ENCODE data around the gene THAP9. TPM values are rescaled to one million over a fixed set of nuclear protein-coding genes. Genes with fewer than 3 reads are reported as not detected.

THAP9 gene
- total RNA-seq, 1 experiment from 2014 or later: 7.2 TPM

DNA sequence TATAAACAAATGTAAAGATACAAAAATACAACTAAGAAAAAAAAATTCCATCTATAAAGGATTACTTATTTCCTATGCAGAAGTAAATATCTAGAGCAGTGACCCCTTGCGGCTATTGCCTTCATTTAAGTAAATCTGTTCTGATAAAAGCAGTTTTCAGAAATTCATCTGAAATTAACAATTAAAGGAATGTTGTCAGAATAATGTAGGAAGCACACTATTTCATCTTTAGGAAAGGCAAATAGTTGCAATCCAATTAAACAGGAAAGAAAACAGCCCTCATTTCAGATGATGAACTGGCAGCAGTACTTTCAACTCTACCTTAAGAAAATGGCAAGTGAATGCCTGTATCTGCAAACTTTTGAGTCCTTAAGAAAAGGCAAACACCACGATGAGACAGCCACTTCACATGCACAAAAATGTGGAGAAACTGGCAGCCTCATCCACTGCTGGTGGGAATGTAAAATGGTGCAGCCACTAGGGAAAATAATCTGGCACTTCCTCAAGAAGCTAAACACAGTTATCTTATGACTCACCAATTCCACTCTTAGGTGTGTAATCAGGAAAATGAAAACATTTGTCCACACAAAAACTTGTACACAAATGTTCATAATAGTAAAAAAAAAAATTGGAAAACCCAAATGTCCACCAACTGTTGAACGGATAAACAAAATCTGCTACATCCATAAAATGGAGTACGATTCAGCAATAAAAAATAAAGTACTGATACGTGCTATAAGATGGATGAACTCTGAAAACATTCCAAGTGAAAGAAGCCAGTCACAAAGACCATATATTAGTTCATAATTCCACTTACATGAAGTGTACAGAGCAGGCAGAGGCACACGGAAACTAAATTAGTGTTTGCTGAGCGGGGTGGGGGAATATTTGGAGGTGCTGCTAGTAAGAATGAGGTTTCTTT is 2.0 kb upstream of the THAP9 start:
- no peak for DNase-seq
- CTCF ChIA-PET: interaction anchor here (1.7 kb wide), 1 partner anchor 362 kb away, joined by 7 read pairs; no protein-coding TSS in a partner anchor

DNA sequence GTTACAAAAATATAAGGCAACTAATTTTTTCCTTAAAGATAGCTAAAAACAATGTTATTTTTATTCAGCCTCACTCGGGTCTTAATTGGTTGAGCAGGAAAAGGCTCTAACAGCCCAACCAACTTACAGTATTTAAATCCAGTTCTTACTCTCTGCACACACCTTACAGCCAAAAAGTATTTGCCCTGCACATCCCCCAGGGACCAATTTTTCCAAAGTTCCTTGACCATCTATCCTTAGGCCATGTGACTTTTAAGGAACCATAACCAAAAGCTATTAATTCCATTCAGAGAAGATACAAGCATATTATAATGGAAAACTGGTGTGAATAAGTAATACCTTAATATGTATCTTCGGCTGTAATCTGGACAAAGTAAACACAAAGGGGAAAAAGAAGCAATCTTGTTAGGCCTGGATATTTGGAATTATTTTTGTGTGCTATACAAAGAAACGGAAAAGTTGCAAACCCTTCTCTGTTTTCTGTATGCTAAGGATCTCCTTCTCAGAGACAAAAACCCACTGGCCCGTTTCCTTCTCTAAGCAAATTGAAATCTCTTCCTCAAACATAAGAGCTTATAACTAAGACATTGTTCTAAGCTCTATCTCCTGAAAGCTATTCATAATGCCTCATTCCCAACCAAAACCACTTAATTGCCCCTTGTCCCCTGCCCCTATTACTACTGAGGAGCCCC is 1.0 kb upstream of the THAP9 start:
- Mint-ChIP-seq H3K9me3 (ENCODE audit: low read depth, unreplicated experiment) (no peaks in the 10 kb centered on the region), H3K27ac (ENCODE audit: unreplicated experiment) (no peak overlapping the region), H3K27me3 (ENCODE audit: unreplicated experiment) (no peaks in the 10 kb centered on the region), H3K4me1 (ENCODE audit: low read depth, unreplicated experiment) (no peaks in the 10 kb centered on the region), H3K36me3 (ENCODE audit: insufficient read depth, unreplicated experiment) (peaks cover 14% of the 10 kb centered on the region), H3K4me3 (ENCODE audit: low read depth, unreplicated experiment) (no peak overlapping the region)
- CTCF ChIA-PET: interaction anchor here (1.0 to 1.7 kb wide), 2 partner anchors 11 to 361 kb away, joined by 3 to 7 read pairs; no protein-coding TSS in a partner anchor
- TF ChIP-seq, protein P1, sequence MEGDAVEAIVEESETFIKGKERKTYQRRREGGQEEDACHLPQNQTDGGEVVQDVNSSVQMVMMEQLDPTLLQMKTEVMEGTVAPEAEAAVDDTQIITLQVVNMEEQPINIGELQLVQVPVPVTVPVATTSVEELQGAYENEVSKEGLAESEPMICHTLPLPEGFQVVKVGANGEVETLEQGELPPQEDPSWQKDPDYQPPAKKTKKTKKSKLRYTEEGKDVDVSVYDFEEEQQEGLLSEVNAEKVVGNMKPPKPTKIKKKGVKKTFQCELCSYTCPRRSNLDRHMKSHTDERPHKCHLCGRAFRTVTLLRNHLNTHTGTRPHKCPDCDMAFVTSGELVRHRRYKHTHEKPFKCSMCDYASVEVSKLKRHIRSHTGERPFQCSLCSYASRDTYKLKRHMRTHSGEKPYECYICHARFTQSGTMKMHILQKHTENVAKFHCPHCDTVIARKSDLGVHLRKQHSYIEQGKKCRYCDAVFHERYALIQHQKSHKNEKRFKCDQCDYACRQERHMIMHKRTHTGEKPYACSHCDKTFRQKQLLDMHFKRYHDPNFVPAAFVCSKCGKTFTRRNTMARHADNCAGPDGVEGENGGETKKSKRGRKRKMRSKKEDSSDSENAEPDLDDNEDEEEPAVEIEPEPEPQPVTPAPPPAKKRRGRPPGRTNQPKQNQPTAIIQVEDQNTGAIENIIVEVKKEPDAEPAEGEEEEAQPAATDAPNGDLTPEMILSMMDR (IDR thresholded peaks at IDR 0.05; ENCODE audit: unreplicated experiment): no peak
- no TSS peak for BruUV-seq (replicated peaks)
- intact Hi-C loops (cut with micrococcal nuclease; ENCODE audit: unreplicated experiment): loop anchor here (5.0 to 10.0 kb wide), 2 partner anchors 113 to 525 kb away; partner anchors contain the start of genes HNRNPD and LIN54
- DNase-seq: no peak

More for the DNA sequence above, 2.0 kb upstream of the THAP9 start:
- Mint-ChIP-seq H3K4me3 (ENCODE audit: low read depth, unreplicated experiment) (no peak overlapping the region), H3K36me3 (ENCODE audit: insufficient read depth, unreplicated experiment) (peaks cover 22% of the 10 kb centered on the region), H3K27ac (ENCODE audit: unreplicated experiment) (no peak overlapping the region), H3K9me3 (ENCODE audit: low read depth, unreplicated experiment) (no peaks in the 10 kb centered on the region), H3K4me1 (ENCODE audit: low read depth, unreplicated experiment) (no peaks in the 10 kb centered on the region), H3K27me3 (ENCODE audit: unreplicated experiment) (no peaks in the 10 kb centered on the region)
- intact Hi-C loops (cut with micrococcal nuclease; ENCODE audit: unreplicated experiment): loop anchor here (10.0 kb wide), 1 partner anchor 524 kb away; the partner anchor contains the start of gene HNRNPD
- TF ChIP-seq, protein P1 (IDR thresholded peaks at IDR 0.05; ENCODE audit: unreplicated experiment): peak; percentile 47
- BruUV-seq (replicated peaks): no TSS peak

DNA sequence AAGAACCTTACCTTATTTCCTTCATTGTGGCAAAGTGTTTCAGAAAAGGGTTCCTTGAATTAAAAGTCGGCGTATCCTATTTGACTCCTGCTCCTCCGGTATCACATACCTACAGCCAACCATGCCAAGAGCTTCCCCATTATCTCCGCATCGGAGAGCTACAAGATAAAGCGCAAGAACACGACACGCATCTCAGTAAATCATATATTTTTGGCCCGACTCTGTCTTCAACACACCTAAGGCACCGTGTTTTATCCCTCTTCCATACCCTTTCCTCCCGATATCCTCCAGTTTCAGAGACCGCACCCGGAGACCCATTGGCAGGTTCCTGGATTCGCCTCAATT is 497 bp upstream of the THAP9 start:
- Mint-ChIP-seq H3K9me3 (ENCODE audit: low read depth, unreplicated experiment) (no peaks in the 10 kb centered on the region), H3K4me1 (ENCODE audit: low read depth, unreplicated experiment) (peaks cover under 1% of the 10 kb centered on the region), H3K27ac (ENCODE audit: unreplicated experiment) (no peak overlapping the region), H3K27me3 (ENCODE audit: unreplicated experiment) (no peaks in the 10 kb centered on the region), H3K36me3 (ENCODE audit: insufficient read depth, unreplicated experiment) (peaks cover 13% of the 10 kb centered on the region), H3K4me3 (ENCODE audit: low read depth, unreplicated experiment) (no peak overlapping the region)
- intact Hi-C loops (cut with micrococcal nuclease; ENCODE audit: unreplicated experiment): loop anchor here (5.0 kb wide), 1 partner anchor 112 kb away; the partner anchor contains the start of gene LIN54
- TF ChIP-seq, protein P1 (IDR thresholded peaks at IDR 0.05; ENCODE audit: unreplicated experiment): no peak
- BruUV-seq (replicated peaks): TSS peak; percentile 51
- no peak for DNase-seq
- CTCF ChIA-PET: interaction anchor here (0.6 to 1.7 kb wide), 4 partner anchors 11 to 361 kb away, joined by 3 to 7 read pairs (median 3); partner anchors contain the start of gene LIN54

DNA sequence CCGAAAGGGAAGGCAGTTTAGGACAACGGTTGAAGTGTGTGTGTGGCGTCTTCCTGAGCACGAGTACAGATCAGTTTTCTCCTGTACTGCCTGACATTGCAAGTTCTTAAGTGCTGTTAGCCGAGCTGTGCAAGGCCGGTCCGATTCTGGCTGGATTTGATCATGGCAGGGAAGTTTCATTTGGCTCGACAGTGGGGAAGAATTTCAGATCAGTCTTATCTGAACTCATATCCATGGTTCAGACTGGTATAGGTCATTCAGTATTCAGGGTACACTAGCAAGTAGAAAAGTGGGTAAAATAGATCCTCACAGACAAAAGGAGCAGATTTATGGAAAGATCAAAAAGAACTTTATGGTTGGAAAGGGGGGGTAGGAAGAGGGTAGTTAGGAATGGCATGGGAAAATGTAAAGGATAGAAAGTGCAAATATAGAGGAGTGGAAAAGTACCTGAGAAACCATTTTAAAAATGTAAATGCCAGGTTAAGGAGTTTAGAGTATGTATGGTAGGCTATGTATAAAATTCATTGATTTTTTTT is 716 bp downstream of the THAP9 start:
- BruUV-seq (replicated peaks): no TSS peak

More for the DNA sequence above, 716 bp downstream of the THAP9 start:
- Mint-ChIP-seq H3K27ac (ENCODE audit: unreplicated experiment) (no peak overlapping the region), H3K4me1 (ENCODE audit: low read depth, unreplicated experiment) (peaks cover 9% of the 10 kb centered on the region), H3K9me3 (ENCODE audit: low read depth, unreplicated experiment) (no peaks in the 10 kb centered on the region), H3K36me3 (ENCODE audit: insufficient read depth, unreplicated experiment) (peaks cover 5% of the 10 kb centered on the region), H3K27me3 (ENCODE audit: unreplicated experiment) (no peaks in the 10 kb centered on the region), H3K4me3 (ENCODE audit: low read depth, unreplicated experiment) (no peak overlapping the region)
- DNase-seq: no peak
- intact Hi-C loops (cut with micrococcal nuclease; ENCODE audit: unreplicated experiment): loop anchor here (5.0 kb wide), 1 partner anchor 111 kb away; the partner anchor contains the start of gene LIN54
- CTCF ChIA-PET: no interaction called here
- TF ChIP-seq, protein P1 (IDR thresholded peaks at IDR 0.05; ENCODE audit: unreplicated experiment): no peak

Measured in Calu3 (cell line).